HG03095 (cell line): ENCODE data around the gene DHPS.
A peak's percentile ranks its signal among the peaks of the same experiment; 100 is the strongest.
"Not testable (repeated sequence)": the region's sequence is repeated elsewhere in the genome, so short reads cannot be mapped to it uniquely, and the experiment has no call there.

Experiments used
- ATAC-seq: cut with Tn5 transposase; IDR thresholded peaks from one replicate; pipeline ENCODE4 v1.9.1; 2021; ENCODE audit warnings: moderate library complexity; ENCODE audit not compliant: unreplicated experiment

The DHPS gene

DNA sequence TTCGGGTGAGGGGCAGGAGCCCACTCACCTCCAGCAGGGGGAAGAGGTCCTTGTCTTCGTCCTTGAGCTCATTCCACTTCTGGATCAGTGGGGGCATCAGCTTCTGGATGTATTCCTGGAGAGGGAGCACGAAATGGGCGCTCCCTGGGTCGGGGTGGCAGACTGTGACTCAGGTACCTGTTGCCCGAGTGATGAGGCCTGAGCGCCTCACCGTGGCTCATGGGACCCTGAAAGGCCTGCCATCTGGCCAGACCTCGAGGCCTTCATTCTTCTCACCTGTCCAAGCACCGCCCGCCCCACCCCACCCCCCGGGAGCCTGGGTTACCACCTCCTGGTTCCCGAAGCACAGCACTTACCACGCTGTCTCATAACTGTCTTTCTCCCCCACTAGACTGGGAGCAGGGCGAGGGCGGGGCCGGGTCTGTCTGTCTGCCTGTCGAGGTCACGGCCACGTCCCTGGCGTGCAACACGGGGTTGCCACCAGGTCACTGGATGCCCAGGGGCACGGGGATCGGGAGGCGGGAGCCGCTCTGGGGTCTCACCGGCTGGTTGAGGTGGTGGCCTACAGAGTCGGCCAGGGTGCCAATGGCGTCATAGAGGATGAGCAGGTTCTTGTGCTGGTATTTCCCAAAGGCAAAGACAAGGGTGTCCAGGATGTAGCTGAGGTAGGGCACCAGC is 24.1 kb upstream of the DHPS start:
- ATAC-seq = no peak

DNA sequence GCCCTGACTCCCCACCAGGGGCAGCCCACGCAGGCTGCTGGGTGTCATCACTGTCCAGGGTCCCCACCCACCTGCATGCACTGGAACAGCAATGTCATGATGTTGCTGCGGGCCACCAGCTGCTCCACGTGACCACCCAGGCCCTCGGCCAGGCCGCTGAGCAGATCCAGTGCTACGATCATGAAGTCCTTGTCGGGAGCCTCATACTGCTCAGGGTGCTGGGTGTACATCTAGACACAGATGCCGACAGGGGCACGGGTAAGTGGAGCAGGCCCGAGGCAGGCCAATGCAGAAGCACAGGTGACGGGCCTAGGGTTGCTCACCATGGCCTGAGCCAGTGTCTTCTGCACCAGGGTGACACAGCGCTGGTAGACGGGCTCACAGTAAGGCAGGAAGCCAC is 23.5 kb upstream of the DHPS start:
- ATAC-seq = no peak

DNA sequence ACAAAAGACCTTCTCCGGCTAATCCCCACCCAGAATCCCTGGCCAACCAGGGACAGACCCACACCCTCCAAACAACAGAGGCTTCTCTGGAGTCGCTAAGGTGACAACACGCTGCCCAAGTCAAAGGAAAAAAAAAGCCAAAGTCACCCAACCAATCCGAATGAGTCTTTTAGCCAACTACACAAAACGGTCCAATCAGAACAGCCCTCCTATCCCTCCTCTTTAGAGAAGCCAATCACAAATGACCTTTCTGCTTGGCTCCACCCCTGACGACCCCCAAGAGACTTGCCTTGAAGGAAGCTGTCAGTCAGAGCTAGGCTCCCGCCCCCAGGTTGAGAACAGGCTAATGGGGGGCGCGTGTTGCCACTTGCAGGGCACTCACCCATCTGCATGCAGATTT is 21.4 kb upstream of the DHPS start:
- no peak for ATAC-seq

DNA sequence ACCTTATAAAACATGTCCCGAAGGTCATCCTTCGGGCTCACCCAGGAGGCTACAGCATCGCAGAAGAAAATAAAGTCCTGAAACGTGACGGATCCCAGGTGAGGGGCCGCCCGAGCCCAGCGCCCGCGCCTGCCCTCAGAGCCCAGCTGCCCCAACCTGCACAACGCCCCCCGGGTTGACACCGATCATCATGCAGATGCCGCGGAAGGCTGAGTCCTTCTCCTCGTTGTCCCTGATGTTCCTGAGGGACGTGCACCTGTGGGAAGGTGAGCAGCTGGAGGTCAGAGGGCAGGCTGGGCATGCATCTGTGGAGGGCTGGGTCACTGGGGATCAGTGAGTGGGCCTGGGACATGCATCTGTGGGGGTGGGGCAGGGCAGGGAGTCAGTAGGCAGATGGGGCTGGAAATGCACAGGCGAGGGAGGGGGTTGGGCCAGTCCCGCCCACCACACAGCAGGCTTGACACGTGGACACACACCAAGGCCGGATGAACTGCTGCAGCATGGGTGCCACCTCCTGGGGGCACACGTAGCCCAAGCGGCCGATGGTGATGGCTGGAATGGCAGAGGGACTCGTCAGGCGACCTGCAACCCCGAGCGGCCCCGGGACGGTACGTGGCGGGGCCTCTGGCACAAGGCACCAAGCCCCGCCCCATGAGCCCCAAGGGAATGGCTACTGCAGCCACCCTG is 20.1 kb upstream of the DHPS start:
- no peak for ATAC-seq

DNA sequence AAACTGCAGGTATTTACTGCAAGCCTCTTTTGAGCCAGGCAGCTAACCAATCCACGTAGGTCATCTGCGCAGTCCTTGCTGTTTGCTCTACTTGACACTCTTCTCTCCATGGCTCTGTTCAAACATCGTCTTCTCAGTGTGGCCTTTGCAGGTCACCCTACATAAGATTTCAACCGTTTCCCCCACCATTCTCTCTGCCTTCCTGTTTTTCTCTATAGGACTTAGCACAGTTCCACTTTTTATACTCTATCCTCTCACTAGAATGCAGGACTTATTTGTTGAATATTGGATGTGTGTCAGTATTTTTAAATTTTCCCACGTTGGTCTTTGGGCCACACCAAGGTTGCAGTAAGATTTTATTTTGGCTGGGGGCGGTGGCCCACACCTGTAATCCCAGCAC is 16.5 kb upstream of the DHPS start:
- ATAC-seq = no peak

DNA sequence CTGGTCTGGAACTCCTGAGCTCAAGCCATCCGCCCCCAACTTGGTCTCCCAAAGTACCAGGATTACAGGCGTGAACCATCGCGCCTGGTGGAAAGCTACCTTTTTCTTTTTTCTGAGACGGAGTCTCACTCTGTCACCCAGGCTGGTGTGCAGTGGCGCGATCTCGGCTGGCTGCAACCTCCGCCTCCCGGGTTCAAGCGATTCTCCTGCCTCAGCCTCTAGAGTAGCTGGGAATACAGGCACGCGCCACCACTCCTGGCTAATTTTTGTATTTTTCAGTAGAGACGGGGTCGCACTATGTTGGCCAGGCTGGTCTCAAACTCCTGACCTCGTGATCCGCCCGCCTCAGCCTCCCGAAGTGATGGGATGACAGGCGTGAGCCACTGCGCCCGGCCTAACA is 15.7 kb upstream of the DHPS start:
- ATAC-seq = not testable (repeated sequence)

DNA sequence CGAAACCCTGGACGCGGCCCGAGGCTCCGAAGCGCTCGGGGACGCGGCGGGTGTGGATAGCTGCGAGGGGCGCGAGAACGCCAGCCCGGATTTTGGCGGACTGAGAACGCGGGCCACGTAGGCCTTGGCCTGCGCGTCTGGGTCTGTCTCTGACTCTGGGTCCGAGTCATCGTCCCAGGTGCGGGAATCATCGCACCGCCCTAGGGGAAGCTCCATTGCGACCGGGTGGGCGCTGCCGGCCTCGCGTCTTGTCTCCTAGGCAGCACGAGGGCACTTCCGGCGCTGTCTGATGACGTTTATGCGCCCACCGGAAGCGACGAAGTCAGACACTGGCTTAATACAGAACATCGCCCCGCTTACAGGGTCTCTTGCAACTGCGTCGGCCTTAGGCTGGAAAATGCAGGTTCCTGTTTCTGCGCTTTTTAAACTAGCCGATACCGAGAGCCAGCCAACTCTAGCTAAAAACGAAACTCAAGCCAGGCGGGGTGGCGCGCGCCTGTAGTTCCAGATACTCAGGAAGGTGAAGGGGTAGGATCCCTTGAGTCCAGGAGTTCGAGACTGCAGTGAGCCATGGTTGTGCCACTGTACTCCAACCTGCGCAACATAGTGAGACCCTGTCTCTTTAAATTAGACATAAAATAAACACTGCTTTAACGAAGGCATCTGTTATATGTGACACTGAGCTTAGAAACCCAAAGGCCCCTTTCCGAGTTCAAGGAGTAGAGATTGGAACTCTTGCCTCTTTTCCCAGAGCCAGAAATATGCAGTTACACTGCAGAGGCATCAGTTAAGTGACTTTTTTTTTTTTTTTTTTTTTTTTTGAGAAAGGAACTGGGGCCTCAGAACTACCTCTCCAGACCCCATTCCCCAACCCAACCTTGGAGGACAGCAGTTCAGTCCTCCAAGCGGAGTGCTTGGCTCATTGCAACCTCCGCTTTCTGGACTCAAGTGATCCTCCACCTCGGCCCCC is 15.0 kb upstream of the DHPS start, which contains the start of gene FBXW9:
TSS of gene FBXW9 (minus strand) at position 266 of the 970 bp plus-strand sequence. CDS start at position 216, 50 bp downstream.
- peak; percentile 68 for ATAC-seq

DNA sequence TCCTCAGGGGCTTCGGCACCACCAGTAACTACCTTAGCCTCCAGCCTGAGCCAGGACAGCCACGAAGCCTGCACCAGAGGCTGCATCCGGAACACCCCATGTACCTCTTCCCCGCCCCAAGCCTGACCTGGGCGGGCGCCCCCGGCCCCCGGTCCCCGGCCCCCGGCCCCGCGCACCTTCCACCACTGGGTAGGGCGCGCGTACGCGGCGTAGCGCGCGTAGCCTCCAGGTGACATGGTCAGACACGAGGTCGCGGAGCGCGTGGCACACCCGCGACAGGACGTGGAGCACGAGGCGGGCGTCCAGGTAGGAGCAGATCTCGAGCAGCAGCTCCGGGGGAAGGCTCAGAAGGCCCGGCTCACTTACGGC is 14.3 kb upstream of the DHPS start:
- ATAC-seq = no peak

DNA sequence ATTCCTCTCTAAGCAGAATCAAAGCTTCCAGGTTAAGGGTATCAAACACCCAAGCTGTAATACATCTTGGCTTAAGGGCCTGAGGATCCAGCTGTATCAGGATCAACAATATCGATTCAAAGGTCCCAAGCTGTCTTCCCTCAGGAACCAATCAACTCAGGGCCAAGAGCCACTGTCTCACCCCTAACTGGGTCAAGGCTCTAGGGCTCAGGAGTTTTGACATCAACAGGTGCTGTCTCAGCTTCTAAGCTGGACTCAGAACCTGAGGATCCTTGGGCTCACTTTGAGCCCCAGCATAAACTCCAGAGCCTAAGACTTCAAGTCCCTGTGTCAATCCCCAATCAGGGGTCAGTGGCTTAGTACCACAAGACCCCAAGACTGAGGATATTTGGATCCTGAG is 13.8 kb upstream of the DHPS start:
- ATAC-seq = no peak

DNA sequence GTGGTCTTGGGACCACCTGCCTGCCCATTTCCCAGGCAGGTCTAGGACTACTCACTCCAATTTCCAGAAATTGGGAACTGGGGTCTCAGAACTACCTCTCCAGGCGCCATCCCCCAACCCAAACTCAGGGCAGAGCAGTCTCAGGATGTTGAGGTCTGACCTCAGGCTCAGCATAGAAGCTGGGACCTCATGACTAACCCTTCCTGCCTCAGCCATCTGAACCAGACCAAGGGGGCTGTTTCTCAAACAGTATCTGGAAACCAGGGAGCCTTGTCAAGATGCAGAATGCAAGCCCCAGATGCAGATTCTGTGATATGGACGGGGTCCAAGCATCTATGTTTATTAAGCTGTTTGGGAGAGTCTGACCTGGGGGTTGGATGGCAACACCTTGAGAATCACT is 13.4 kb upstream of the DHPS start:
- ATAC-seq = no peak

DNA sequence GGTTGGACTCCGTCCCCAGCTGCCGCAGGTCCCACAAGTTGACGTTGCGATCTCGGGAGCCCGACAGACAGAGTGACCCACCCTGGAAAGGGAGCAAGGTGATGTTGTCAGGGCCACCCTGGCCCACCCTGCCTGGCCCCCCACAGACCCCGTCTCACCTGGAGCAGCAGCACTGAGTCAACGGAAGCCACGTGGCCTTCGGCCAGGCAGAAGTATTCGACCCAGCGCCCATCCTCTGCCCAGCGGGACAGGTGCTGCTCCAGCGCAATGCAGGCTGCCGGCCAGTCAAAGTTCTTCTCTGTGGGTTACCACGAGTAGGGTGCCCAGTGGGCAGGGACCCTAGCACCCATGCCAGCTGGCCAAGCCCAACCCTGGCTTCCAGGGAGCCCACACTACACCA is 13.0 kb upstream of the DHPS start:
- no peak for ATAC-seq

DNA sequence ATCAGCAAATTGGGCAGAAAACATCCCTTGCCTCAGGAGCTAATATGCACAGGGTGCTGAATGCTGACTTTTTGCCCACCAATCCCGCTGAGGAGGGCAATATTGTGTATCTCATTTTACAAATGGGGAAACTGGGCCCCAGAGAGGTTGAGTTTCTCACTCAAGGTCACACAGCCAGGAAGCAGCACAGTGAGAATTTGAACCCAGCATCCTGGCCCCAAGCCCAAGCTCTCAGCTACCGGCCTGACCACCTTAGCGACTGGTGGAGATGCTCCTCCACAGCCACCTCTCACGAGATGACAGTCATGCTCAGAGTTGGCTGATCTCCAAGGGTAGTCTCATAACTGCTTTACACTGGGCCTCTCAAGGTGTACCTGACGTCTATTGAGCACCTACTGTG is 11.3 kb upstream of the DHPS start:
- no peak for ATAC-seq

DNA sequence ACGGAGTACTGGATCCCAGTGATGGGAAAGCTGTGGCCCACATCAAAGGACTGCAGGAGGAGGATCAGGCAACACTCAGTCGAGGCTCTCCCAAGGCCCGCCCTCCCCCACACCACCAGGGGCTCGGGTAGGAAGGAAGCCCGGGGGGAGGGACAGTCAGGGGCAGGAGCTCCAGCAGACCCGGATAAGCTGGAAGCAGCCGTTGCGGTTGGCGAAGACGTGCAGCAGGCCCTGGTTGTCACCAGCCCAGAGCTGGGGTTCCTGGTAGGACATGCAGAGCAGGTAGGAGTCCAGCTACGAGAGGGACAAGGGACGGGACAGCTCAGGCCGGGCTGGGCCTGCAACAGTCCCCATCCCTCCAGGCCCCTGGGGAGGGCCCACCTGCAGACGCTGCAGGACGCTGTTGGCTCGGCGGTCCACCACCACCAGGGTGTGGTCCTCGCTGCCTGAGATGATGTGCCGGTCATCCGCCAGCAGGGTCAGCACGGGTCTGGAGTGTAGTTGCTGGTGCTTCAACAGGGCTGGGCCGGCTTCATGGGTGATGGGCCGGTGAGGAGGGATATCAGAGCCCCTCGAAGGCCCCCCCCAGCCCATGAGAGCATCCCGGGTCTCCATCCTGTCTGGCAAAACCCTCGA is 8.0 kb upstream of the DHPS start:
- no peak for ATAC-seq

DNA sequence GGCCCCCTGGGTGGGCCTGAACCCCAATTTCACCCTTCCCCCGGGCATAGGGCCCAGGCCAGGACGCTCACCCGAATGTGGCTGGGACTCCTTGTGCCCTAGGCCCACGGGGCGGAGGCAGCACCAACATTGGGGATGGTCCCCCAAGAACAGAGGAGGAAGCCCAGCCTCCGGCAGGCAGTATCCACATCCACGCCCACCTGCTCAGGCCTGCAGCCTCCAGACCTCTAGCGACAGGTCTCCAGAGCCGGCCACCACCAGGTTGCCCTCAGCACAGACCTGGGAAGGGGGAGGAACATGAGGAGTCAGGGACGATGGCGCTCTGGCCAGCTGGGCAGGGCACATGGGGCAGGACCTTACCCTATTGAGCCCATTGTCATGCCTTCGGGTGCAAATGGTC is 7.3 kb upstream of the DHPS start:
- ATAC-seq = no peak

DNA sequence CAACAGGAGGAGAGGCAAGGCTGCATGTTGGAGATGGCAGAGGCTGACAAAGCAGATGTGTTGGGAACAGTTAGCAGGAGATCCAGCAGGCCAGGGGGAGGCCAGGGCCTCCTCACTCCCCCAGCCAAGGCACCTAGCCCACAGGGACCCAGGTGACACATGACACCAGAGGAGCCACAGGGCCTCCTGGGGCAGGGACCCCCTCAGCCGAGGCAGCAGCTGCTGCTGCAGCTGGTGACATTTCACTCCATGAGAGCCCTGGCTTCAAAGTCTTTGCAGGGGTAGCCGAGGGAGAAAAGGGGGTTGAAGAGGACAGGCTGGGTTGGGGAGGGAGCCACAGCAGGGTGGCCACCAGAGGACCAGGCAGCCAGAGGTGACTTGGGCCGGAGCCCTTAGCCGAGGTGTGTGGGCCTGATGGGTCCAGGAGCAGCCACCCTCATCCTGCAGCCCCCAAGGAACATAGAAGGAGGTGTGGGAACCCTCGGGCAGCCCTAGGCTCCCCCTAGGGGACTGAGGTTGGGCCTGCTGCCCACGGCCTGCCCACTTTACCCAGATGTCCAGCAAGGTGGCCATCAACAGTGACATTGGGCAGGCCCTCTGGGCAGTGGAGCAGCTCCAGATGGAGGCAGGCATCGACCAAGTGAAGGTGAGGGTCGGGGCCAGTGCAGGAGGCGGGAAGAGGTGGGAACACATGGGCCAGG is 6.0 kb upstream of the DHPS start, which contains the start of gene GNG14:
TSS of gene GNG14 (plus strand) at position 503 of the 701 bp plus-strand sequence. CDS start at position 554, 51 bp downstream.
- no peak for ATAC-seq

DNA sequence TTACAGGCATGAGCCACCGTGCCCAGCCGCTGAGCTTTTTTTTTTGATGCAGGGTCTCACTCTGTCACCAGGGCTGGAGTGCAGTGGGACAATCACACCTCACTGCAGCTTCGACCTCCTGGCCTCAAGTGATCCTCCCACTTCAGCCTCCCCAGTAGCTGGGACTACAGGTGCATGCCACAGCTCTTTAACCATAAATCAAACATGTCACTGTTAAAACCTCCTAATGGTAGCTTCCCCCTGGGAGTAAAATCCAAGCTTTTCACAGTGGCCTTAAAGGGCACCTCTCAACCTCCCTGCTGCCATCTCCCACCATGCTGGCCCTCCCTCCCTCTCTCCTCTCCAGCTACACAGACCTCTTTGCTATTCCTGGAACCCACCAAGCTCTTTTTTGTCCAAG is 4.2 kb upstream of the DHPS start:
- no peak for ATAC-seq

DNA sequence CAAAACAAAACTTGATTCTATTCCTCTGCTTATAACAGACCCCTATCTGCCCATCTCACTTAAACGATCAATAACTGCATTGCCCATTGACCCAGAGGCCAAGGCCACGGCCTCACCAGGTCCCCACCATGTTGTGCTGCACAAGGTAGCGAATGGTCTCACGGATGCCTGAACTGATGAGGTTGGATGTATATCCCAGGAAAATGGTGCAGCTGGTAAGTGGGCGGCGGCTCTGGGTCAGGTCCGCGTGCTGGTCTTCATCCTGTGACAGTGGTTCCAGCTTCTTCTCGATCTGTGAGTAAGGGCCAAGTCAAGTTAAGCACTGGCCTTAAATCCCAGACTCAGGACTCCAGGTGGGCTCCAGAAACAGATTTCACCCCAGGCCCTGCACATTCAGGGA is 1.6 kb downstream of the DHPS start:
- ATAC-seq = no peak

DNA sequence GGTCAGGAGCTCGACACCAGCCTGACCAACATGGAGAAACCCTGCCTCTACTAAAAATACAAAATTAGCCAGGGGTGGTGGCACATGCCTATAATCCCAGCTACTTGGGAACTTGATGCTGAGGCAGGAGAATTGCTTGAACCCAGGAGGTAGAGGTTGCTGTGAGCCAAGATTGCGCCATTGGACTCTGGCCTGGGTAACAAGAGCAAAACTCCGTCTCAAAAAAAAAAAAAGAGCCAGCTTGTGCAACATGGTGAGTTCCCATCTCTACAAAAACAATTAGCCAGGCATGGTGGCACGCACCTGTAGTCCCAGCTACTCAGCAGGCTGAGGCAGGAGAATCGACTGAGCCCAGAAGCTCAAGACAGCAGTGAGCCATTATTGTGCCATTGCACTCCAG is 3.6 kb downstream of the DHPS start:
- ATAC-seq = not testable (repeated sequence)

DNA sequence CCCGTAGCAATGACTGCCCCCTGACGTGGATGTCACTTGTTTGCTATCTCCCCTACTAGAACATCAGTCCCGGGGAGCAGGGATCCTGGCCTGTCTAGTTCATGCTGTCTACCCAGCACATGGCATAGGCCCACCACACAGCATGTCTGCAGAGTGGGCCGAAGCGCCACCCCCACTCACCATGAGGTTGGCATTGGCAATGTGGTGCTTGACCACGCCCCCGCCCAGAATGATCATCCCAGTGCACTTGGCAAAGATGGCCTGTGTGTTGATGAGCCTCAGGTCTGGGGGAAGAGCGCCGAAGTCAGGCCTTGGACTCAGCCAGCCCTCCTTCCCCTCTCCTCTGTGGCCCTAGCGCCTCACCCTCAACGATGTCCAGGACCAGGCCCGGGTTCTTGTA is 4.8 kb downstream of the DHPS start:
- no peak for ATAC-seq

DNA sequence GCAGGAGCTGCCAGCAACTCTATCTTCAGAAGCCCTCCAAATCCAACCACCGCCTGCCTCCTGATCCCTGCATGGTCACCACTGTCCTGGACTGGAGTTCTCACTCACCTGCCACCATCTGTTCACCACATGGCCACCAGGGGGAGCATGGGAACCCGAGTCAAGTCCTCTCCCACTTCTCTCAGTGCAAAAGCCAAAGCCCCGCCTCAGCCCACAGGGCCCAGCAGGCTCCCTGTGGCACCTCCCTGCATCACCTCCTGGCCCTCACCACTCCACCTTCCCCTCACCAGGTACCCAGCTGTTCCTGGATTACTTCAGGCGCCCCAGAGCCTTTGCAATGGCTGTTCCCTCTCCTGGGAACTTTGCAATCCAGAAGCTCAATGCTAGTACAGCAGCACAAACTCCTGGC is 5.3 kb downstream of the DHPS start:
- ATAC-seq = no peak
